Fibroblast of skin of right biceps (primary cell): ENCODE results near the gene CASP14.
"Not testable (repeated sequence)": the region's sequence is repeated elsewhere in the genome, so short reads cannot be mapped to it uniquely, and the experiment has no call there.

ENCODE experiments used
- DNase-seq: peaks from one replicate; pipeline ENCODE4 v3.0.0-alpha.2; 2013

Gene CASP14

GRCh38 chr19:15048885-15049541 lies at the start of gene CASP14:
Gene CASP14, plus strand, starts transcription at chr19:15049480. Its CDS starts 2,772 bp downstream, at chr19:15052252.
- DNase-seq: no peak

GRCh38 chr19:15008308-15008707 lies 41.0 kb upstream of the CASP14 start:
- no peak for DNase-seq

GRCh38 chr19:15010501-15011300 lies 38.6 kb upstream of the CASP14 start:
- no peak for DNase-seq

GRCh38 chr19:15014579-15014978 lies 34.7 kb upstream of the CASP14 start:
- no peak for DNase-seq

GRCh38 chr19:15015946-15016542 lies 33.2 kb upstream of the CASP14 start:
- no peak for DNase-seq

- DNase-seq: not testable (repeated sequence)
These were observed 30.4 kb upstream of the CASP14 start for GRCh38 chr19:15018836-15019235.

- no peak for DNase-seq
These were observed 27.8 kb upstream of the CASP14 start for GRCh38 chr19:15021286-15022007.

GRCh38 chr19:15022752-15023151 lies 26.5 kb upstream of the CASP14 start:
- DNase-seq: no peak

- DNase-seq: no peak
These were observed 24.1 kb upstream of the CASP14 start for GRCh38 chr19:15025217-15025616.

- no peak for DNase-seq
These were observed 20.8 kb upstream of the CASP14 start for GRCh38 chr19:15028490-15028889.

GRCh38 chr19:15031675-15032074 lies 17.6 kb upstream of the CASP14 start:
- DNase-seq: no peak

GRCh38 chr19:15035795-15036311 lies 13.4 kb upstream of the CASP14 start:
- no peak for DNase-seq

- DNase-seq: no peak
These were observed 11.7 kb upstream of the CASP14 start for GRCh38 chr19:15037586-15037985.

- no peak for DNase-seq
These were observed 11.0 kb upstream of the CASP14 start for GRCh38 chr19:15038294-15038693.

GRCh38 chr19:15042003-15042402 lies 7.3 kb upstream of the CASP14 start:
- DNase-seq: no peak

GRCh38 chr19:15042826-15043225 lies 6.5 kb upstream of the CASP14 start:
- DNase-seq: no peak

- DNase-seq: no peak
These were observed 3.8 kb upstream of the CASP14 start for GRCh38 chr19:15045506-15045905.

- no peak for DNase-seq
These were observed 1.6 kb upstream of the CASP14 start for GRCh38 chr19:15047680-15048079.

GRCh38 chr19:15048128-15048527 lies 1.2 kb upstream of the CASP14 start:
- no peak for DNase-seq

- DNase-seq: no peak
These were observed 1.4 kb downstream of the CASP14 start for GRCh38 chr19:15050639-15051038.

GRCh38 chr19:15062036-15062435 lies 12.8 kb downstream of the CASP14 start:
- no peak for DNase-seq

- not testable (repeated sequence) for DNase-seq
These were observed 21.1 kb downstream of the CASP14 start for GRCh38 chr19:15070386-15070785.
